ENCODE results near the gene NDUFS8.

The NDUFS8 gene

GRCh38 chr11:68003846-68004550, 26.5 kb upstream of the NDUFS8 start, which contains the start of gene UNC93B1:
TSS of gene UNC93B1 (minus strand) at chr11:68004097. CDS start at chr11:68004043, 54 bp downstream.
- peak; percentile 74 for DNase-seq (ENCODE audit: low read depth)

DNA sequence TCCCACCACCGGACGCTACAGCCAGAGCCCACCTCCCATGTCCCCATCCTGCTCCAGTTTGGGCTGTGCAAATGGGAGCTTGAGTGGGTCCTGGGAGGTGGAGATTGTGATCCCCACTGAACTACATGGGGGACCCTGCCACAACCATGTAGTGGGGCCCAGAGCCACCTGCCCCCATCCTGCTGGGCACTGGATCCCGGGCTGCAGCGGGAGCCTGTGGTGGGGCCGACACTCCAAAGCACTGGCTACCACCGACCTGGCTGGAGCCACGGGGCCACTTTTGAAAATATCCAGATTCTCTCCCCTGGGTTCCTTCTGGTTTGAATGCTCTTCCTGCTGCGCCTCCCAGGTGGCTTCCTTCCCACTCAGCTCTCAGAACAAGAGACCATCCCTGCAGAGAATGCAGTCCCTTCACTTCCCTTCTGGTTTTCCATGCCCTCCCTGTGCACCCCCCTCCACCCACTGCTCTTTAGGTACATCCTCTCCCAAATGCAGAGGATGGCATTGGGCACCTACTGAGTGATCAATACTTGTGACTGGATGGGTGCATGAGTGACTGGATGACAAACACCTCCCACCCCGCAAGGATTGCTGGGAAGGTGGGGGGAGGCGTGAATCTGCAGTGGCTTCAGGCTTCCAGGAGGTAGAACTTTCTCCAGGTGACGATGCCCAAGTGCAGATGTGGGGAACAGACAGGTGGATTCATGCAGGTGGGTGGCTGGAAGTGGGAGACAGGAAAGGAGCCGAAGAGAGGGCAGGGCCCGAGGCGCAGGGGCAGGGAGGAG, 25.7 kb upstream of the NDUFS8 start:
- no peak for DNase-seq (ENCODE audit: low read depth)

DNA sequence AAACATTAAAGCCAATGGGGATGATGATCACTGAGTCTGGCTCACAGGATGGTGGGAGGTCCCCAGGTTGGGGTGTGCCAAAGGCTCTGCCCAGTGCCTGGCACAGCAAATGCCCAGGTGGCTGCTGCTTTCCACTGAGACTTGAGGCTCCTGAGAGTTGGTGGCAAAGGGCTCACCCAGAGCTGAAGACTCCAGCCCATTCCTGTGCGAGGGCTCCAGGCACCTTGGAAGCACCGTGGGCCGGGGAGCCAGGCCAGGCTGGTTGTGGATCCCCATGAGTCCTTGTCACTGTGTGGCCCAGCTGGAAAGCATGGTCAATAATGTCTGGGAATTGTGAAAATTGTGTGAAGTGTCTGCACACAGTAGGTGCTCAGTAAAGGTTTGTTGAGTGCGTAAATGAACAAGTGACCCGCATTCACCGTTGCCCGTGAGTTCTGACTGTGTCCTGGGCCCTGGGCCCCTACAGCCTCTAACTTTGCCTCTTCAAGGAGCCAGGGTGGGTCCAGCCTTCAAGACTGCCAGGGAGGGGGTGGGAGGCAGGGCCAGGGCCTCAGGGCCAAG, 23.8 kb upstream of the NDUFS8 start:
- no peak for DNase-seq (ENCODE audit: low read depth)

- no peak for DNase-seq (ENCODE audit: low read depth)
Measured at GRCh38 chr11:68007498-68008380, 22.7 kb upstream of the NDUFS8 start.

GRCh38 chr11:68008381-68009337, 21.8 kb upstream of the NDUFS8 start:
- no peak for DNase-seq (ENCODE audit: low read depth)

DNA sequence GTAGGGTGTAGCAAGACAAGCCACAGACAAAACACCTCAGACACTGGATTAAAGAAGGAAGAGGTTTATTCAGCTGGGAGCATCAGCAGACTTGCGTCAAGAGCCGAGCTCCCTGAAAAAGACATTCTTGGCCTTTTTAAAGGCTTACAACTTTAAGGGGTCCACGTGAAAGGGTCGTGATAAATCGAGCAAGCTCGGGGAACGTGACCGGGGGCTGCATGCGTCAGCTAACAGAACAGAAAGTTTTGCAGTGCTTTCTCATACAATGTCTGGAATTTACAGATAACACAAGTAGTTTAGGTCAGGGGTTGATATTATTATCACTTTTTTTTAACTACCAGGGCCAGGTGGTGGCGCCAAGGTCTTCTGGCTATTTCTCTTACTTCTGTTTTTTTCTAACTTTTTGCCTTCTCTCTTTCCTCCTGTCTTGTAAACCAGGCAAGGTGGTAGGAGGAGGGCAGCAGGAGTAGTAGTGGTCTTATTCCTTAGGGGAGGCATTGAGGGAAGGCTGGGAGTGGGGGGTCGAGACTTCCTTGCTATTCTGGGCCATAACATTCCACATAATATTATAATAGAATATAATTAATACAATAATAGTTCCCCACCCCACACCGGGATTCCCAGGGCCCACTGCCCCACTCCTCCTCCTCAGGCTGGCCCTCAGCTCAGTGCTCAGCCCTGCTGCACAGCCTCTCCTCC, 20.9 kb upstream of the NDUFS8 start:
- DNase-seq (ENCODE audit: low read depth) = no peak

GRCh38 chr11:68010090-68011041, 20.1 kb upstream of the NDUFS8 start, which contains the start of gene ALDH3B1:
TSS of gene ALDH3B1 (plus strand) at chr11:68010327. CDS start at chr11:68015298, 4,971 bp downstream.
- DNase-seq (ENCODE audit: low read depth) = no peak

DNA sequence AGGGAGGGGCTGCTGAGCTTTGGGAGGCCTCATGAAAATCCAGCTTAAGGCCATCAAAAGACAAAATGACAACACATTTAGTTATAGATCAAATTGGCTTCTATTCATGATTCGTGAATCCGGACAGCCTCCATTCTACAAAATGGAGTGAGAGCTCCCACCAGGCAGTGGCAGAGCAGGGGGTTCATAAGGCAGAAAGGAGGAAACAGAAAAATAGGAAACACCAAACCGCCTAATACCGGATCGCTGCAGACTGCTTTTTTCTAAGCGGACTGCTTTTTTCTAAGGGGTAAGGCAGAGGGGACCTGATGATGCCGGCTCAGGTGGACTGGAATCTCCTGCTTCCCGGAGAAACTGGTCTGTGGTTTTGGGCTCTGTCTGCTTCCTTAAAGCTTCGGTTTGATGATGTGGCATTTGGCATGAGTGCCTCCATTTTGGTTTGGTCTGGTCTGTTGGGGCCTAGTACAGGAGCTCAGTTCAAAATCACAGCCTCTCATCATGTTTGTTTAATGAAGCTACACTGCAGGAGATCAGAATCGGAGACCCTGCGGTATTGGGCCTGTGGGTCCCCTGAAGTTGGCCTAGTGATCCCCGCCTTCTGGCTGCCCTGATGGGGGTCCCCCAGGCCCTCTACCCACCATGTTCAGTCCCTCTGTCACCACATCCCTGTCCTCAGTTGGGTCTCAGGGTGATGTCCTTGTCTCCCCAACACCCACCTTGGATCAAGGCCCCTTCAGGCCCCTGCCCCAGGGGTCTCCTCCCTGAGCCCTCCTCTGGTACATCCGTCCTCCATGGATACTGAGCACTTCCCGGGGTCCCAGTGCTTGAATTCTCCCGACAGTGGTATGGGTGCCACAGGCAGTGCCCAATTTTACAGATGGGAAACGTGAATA, 19.2 kb upstream of the NDUFS8 start:
- DNase-seq (ENCODE audit: low read depth) = no peak

DNA sequence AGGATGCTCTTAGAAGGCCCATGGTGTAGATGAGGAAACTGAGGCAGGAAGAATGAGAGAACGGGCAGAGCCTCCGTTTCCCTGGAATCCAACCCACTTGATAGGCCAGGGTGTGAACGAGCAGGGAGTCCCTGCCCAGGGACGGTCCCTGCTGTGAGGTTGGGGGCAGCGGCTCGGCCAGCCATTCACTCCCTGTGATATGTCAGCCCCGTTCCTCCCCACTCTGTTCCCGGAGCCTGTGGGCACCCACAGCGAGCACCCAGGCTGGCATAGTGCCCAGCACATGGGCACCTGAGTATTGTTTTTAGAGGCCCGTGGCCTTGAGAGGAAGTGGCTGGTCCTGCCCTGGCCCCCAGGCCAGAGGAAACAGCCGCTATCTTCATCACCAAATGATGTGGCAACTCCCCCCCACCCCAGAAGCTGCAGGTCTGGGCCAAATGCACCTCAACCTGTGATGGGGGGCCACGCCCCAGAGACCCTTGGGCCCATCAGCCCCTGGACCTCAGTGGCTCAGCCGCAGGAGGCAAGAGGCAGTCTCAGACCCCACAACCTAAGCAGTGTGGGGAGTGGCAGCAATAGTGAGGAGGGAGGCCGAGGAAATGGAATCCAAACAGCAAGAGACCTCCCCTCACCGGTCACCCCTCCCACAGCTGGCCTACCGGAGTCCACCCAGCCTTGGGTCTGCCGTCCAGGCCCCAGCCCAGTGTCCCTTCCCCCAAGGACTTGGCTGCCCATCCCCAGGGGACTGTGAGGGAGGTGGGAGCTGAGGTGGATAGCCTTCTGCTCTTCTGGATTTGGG, 18.2 kb upstream of the NDUFS8 start:
- DNase-seq (ENCODE audit: low read depth) = no peak

- DNase-seq (ENCODE audit: low read depth) = no peak
Measured at GRCh38 chr11:68012843-68013610, 17.5 kb upstream of the NDUFS8 start.

DNA sequence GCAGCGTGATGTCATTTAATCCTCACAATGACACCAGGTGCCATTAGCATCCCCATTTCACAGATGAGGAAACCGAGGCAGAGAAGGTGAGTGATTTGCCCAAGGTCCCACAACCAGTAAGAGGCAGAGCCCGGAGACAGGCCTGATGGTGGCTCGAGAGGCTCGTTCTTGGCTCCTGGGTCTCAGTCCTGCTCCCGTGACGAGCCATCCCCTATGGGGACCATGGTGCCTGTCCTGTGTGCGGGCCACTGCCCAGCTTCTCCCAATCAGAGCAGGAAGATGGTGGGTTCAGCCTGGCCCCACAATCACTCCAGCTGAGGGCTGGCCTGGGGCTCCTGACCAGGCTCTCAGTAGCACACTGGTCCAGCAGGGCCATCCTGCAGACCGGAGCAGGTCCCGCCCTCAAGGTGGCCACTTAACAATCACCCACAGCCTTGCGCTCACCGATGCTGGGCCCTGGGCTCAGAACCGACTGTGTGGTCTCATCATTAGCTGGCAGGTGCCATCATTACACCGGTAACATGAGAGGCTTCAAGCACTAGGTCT, 16.8 kb upstream of the NDUFS8 start:
- DNase-seq (ENCODE audit: low read depth) = no peak

- DNase-seq (ENCODE audit: low read depth) = no peak
Measured at GRCh38 chr11:68014157-68014946, 16.1 kb upstream of the NDUFS8 start.

GRCh38 chr11:68014947-68015447, 15.5 kb upstream of the NDUFS8 start:
- no peak for DNase-seq (ENCODE audit: low read depth)

DNA sequence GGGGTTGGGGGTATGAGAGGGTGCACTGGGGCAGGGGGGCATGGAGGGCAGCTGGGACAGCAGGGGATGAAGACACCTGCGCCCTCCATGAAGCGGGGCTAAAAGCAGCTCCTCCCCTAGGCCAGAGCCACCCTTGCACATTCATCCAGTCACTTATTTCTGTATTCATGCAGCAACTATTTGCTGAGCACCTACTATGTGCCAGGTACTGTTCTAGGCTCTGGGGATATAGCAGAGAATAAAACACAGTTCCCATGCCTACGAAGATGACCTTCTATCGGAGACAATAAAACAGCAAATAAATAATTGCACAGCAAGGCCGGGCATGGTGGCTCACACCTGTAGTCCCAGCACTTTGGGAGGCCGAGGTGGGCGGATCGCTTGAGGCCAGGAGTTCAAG, 15.0 kb upstream of the NDUFS8 start:
- DNase-seq (ENCODE audit: low read depth) = no peak

Measured in activated T-cell treated with anti-CD3 and anti-CD28 coated beads for 24 hours (primary cell).